ENCODE data around the gene CDC25C.

DNA sequence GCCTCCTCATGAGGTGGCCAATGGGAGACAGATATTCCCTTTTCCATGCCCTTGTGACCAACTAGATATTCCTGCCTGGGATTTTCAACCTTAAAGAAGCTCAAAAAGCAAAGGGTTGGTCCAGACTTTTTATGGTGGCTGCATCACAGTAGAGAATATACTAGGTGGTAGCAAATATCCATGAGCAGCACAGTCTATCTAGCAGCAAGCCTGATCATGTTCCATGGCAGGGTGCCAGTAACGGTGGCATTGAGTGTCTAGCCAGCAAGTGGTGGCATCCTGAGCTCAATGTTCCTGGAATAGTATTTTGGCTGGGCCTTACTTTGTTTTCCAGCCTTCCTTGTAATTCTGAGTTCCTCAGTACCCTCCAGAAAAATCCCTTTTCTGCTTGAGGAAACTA lies 25.8 kb downstream of the CDC25C start:
- TF ChIP-seq, protein P1, sequence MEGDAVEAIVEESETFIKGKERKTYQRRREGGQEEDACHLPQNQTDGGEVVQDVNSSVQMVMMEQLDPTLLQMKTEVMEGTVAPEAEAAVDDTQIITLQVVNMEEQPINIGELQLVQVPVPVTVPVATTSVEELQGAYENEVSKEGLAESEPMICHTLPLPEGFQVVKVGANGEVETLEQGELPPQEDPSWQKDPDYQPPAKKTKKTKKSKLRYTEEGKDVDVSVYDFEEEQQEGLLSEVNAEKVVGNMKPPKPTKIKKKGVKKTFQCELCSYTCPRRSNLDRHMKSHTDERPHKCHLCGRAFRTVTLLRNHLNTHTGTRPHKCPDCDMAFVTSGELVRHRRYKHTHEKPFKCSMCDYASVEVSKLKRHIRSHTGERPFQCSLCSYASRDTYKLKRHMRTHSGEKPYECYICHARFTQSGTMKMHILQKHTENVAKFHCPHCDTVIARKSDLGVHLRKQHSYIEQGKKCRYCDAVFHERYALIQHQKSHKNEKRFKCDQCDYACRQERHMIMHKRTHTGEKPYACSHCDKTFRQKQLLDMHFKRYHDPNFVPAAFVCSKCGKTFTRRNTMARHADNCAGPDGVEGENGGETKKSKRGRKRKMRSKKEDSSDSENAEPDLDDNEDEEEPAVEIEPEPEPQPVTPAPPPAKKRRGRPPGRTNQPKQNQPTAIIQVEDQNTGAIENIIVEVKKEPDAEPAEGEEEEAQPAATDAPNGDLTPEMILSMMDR (IDR thresholded peaks at IDR 0.05; ENCODE audit: low read depth, low read length), result no peak
- no peak for TF ChIP-seq EZH2phosphoT487 (IDR thresholded peaks at IDR 0.05; ENCODE audit: low read depth)

All from OCI-LY3 (cell line).